Measurements from ENCODE around the gene POLR3A. TPM values are rescaled to one million over a fixed set of nuclear protein-coding genes. Genes with fewer than 3 reads are reported as not detected.
A peak's percentile ranks its signal among the peaks of the same experiment; 100 is the strongest.

The POLR3A gene
- total RNA-seq, 1 experiment from 2014 or later, result 97.2 TPM

DNA sequence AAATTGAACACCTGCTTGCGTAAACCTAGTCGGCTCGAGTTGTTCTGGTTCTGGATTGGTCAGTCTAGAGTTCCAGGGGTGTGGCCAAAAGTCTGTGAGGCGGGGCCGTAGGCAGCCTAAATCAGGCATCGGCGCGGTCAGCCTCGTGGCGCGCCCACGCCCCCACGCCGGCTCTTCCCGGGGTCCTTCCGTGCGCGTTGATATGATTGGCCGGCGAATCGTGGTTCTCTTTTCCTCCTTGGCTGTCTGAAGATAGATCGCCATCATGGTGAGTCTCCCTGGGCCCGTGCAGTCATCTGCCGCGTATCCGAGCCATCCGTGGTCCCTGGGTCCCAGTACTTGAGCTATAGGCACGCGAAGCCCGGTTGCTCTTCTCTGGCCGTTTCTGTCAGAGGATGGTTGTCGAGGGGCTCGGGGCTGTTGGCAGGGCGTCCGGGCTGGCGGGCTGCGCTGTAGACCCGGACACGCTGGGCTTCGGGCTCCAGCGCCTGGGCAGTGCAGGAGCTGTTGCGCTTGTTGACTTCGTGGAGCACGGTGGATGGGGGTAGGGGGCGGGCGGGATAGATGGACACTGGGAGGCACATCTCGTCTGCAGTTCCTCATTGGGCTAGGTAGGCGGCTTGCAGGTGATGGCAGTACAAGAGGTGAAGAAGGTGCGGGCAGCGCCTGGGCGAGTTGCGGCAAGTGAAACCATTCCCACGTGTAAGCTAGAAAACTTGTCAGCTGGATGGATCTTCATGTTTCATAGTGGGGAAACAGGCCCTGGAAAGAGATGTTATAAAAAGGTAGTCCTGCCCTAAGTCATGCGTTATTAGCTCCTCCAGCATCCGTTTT, 4.5 kb upstream of the POLR3A start, which contains the start of gene RPS24:
Gene RPS24, plus strand, starts transcription at position 227 of the 834 bp plus-strand sequence. Its CDS starts 39 bp downstream, at position 266.
- H3K9ac ChIP-seq (ENCODE audit: low read length), result peak within 1 kb of the TSS; percentile 83
- H3K4me3 ChIP-seq (ENCODE audit: low read length), result peak within 1 kb of the TSS; percentile 65
- no peaks in the 10 kb centered on the region for H3K9me2 ChIP-seq (replicated peaks; ENCODE audit: low read length)
- peak within 1 kb of the TSS; percentile 68 for H2AFZ ChIP-seq (ENCODE audit: low read length)
- peak; percentile 82 for ATAC-seq
- ChIA-PET POLR2A (ENCODE audit: unreplicated experiment) (interaction anchor here (0.7 kb wide), 1 partner anchor 1368 kb away, joined by 3 read pairs; no protein-coding TSS in a partner anchor), CTCF (no interaction called here)
- no peaks in the 10 kb centered on the region for H3K9me3 ChIP-seq (ENCODE audit: low read length)
- DNase-seq, result peak; percentile 100
- peak within 1 kb of the TSS; percentile 76 for H3K4me2 ChIP-seq (ENCODE audit: low read length)
- peak within 1 kb of the TSS; percentile 24 for H3K27ac ChIP-seq (ENCODE audit: low read length)
- intact Hi-C loops (cut with micrococcal nuclease), result loop anchor here (1.0 to 5.0 kb wide), 3 partner anchors 63 to 1118 kb away; no protein-coding TSS in a partner anchor
- TF ChIP-seq, protein P1, sequence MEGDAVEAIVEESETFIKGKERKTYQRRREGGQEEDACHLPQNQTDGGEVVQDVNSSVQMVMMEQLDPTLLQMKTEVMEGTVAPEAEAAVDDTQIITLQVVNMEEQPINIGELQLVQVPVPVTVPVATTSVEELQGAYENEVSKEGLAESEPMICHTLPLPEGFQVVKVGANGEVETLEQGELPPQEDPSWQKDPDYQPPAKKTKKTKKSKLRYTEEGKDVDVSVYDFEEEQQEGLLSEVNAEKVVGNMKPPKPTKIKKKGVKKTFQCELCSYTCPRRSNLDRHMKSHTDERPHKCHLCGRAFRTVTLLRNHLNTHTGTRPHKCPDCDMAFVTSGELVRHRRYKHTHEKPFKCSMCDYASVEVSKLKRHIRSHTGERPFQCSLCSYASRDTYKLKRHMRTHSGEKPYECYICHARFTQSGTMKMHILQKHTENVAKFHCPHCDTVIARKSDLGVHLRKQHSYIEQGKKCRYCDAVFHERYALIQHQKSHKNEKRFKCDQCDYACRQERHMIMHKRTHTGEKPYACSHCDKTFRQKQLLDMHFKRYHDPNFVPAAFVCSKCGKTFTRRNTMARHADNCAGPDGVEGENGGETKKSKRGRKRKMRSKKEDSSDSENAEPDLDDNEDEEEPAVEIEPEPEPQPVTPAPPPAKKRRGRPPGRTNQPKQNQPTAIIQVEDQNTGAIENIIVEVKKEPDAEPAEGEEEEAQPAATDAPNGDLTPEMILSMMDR (conservative IDR thresholded peaks at IDR 0.05; ENCODE audit: low read depth, low read length), result no peak
- TF ChIP-seq EZH2phosphoT487 (IDR thresholded peaks at IDR 0.05; ENCODE audit: borderline replicate concordance, low read length) (no peak), EZH2 (IDR thresholded peaks at IDR 0.05; ENCODE audit: low read length, unreplicated experiment) (no peak)
- BruUV-seq (replicated peaks), result no TSS peak
- H3F3A ChIP-seq (ENCODE audit: low read length, unreplicated experiment), result peaks cover 36% of the 10 kb centered on the region
- H3K36me3 ChIP-seq (ENCODE audit: low read depth, low read length), result peaks cover 47% of the 10 kb centered on the region
- H3K27me3 ChIP-seq (ENCODE audit: low read length), result no peaks in the 10 kb centered on the region
- H4K20me1 ChIP-seq (ENCODE audit: low read length), result peaks cover 47% of the 10 kb centered on the region
- peaks cover 45% of the 10 kb centered on the region for H3K4me1 ChIP-seq (ENCODE audit: insufficient read depth, low read length)
- peaks cover 57% of the 10 kb centered on the region for H3K79me2 ChIP-seq (ENCODE audit: low read length)

DNA sequence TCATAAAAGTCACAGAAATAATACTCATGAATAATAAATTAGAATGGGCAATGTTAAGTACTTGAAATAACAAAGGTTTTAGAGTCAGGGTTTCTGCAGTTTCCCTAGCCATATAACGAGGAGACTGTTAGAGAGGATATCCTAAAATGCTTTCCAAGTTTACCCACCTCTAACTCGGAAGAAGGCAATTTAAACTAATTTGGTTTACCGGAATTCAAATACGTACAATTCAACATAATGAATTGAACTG, 4.0 kb upstream of the POLR3A start:
- H3K9me2 ChIP-seq (replicated peaks; ENCODE audit: low read length), result no peaks in the 10 kb centered on the region
- peak overlapping the region; percentile 70 for H3K4me2 ChIP-seq (ENCODE audit: low read length)
- no peaks in the 10 kb centered on the region for H3K9me3 ChIP-seq (ENCODE audit: low read length)
- ATAC-seq (no peak), DNase-seq (no peak)
- H2AFZ ChIP-seq (ENCODE audit: low read length), result peak overlapping the region; percentile 68
- H3F3A ChIP-seq (ENCODE audit: low read length, unreplicated experiment), result peaks cover 32% of the 10 kb centered on the region
- CTCF ChIA-PET, result no interaction called here
- H3K4me1 ChIP-seq (ENCODE audit: insufficient read depth, low read length), result peaks cover 48% of the 10 kb centered on the region
- H3K79me2 ChIP-seq (ENCODE audit: low read length), result peaks cover 57% of the 10 kb centered on the region
- TF ChIP-seq, protein P1 (conservative IDR thresholded peaks at IDR 0.05; ENCODE audit: low read depth, low read length), result no peak
- TF ChIP-seq EZH2 (IDR thresholded peaks at IDR 0.05; ENCODE audit: low read length, unreplicated experiment) (no peak), EZH2phosphoT487 (IDR thresholded peaks at IDR 0.05; ENCODE audit: borderline replicate concordance, low read length) (no peak)
- POLR2A ChIA-PET (ENCODE audit: unreplicated experiment), result no interaction called here
- peaks cover 42% of the 10 kb centered on the region for H3K36me3 ChIP-seq (ENCODE audit: low read depth, low read length)
- H4K20me1 ChIP-seq (ENCODE audit: low read length), result peaks cover 42% of the 10 kb centered on the region
- peak overlapping the region; percentile 65 for H3K4me3 ChIP-seq (ENCODE audit: low read length)
- peak overlapping the region; percentile 35 for H3K9ac ChIP-seq (ENCODE audit: low read length)
- peak overlapping the region; percentile 24 for H3K27ac ChIP-seq (ENCODE audit: low read length)
- intact Hi-C loops (cut with micrococcal nuclease), result loop anchor here (1.0 to 5.0 kb wide), 2 partner anchors 62 to 1119 kb away; no protein-coding TSS in a partner anchor
- no peaks in the 10 kb centered on the region for H3K27me3 ChIP-seq (ENCODE audit: low read length)
- BruUV-seq (replicated peaks), result no TSS peak

Data from PC-3 (cell line).